Panc1 (cell line): Measurements from ENCODE around the gene EWSR1. TPM values are rescaled to one million over a fixed set of nuclear protein-coding genes. Genes with fewer than 3 reads are reported as not detected.
A peak's percentile ranks its signal among the peaks of the same experiment; 100 is the strongest.

Experiments
- ATAC-seq: fragments of 200-7000 bp; cut with Tn5 transposase; 2 replicates; pipeline ENCODE4 v1.9.1; 2020; ENCODE audit warnings: mild to moderate bottlenecking, moderate library complexity
- BruUV-seq: library from RNA; stranded (reverse); fragments of 400-500 nt; replicated peaks from 2 replicates; lab custom pipeline; 2021; lab: Mats Ljungman, UMichigan
- CTCF ChIA-PET: fragments of 300-600 bp; sonication (Branson Sonifier 250); formaldehyde crosslinking; loops from one replicate; lab custom pipeline; 2022; ENCODE audit warnings: antibody characterized with exemption; lab: Charles Lee
- POLR2A ChIA-PET: fragments of 300-600 bp; sonication (Branson Sonifier 250); formaldehyde crosslinking; loops from one replicate; lab custom pipeline; 2022; ENCODE audit warnings: antibody characterized with exemption; lab: Charles Lee
- DNase-seq: peaks from one replicate; pipeline ENCODE4 v3.0.0-alpha.2; 2010; ENCODE audit warnings: low read depth, low spot score
- H3K27ac ChIP-seq: 2 replicates; pipeline ENCODE4 v1.5.1; 2011; ENCODE audit warnings: mild to moderate bottlenecking, low read length, inconsistent platforms
- H3K27me3 ChIP-seq: fragments of 200-500 bp; sonication (Bioruptor generic); 2 replicates; pipeline ENCODE4 v1.6.0; 2014; ENCODE audit warnings: low read length, inconsistent platforms; ENCODE audit not compliant: control insufficient read depth, insufficient read depth
- H3K36me3 ChIP-seq: fragments of 200-500 bp; sonication (Bioruptor generic); 2 replicates; pipeline ENCODE4 v1.5.1; 2014; ENCODE audit warnings: inconsistent platforms, mild to moderate bottlenecking, low read length, moderate library complexity; ENCODE audit not compliant: control insufficient read depth, insufficient read depth
- H3K4me1 ChIP-seq: 2 replicates; pipeline ENCODE4 v1.5.1; 2011; ENCODE audit warnings: inconsistent platforms, mild to moderate bottlenecking, low read length, moderate library complexity; ENCODE audit not compliant: control insufficient read depth, insufficient read depth
- H3K4me3 ChIP-seq, 2 experiments: 2 replicates each; pipeline ENCODE4 v1.5.1; 2011 to 2012; ENCODE audit warnings: low read depth in 2 of 2, low read length in 2 of 2, mild to moderate bottlenecking in 2 of 2, inconsistent platforms in 1 of 2, moderate library complexity in 1 of 2
- H3K9me3 ChIP-seq: fragments of 200-500 bp; sonication (Bioruptor generic); 2 replicates; pipeline ENCODE4 v1.5.1; 2014; ENCODE audit warnings: low read depth, mild to moderate bottlenecking, inconsistent platforms, low read length, moderate library complexity; ENCODE audit not compliant: control insufficient read depth, insufficient read depth
- CTCF ChIP-seq: fragments of 450-650 bp; IDR thresholded peaks from 2 replicates; pipeline ENCODE4 v1.5.1; 2017; ENCODE audit warnings: mild to moderate bottlenecking
- POLR2AphosphoS5 ChIP-seq: IDR thresholded peaks from 2 replicates; pipeline ENCODE4 v1.6.1; 2012; ENCODE audit warnings: mild to moderate bottlenecking, low read depth, low read length, moderate library complexity
- REST ChIP-seq, 2 experiments: IDR thresholded peaks; 2 replicates each; pipeline ENCODE4 v1.6.1; 2011 to 2012; ENCODE audit warnings: low read depth in 2 of 2, control low read depth in 1 of 2, low read length in 1 of 2, mild to moderate bottlenecking in 1 of 2, moderate library complexity in 1 of 2; ENCODE audit not compliant: insufficient read depth in 1 of 2
- SIN3A ChIP-seq: IDR thresholded peaks from 2 replicates; pipeline ENCODE4 v1.6.1; 2012; ENCODE audit warnings: low read depth, mild to moderate bottlenecking, low read length, moderate library complexity, borderline replicate concordance; ENCODE audit not compliant: insufficient read depth
- TCF7L2 ChIP-seq: IDR thresholded peaks from 2 replicates; pipeline ENCODE4 v1.6.1; 2011; ENCODE audit warnings: mild to moderate bottlenecking, low read depth, low read length, inconsistent platforms
- in situ Hi-C: cut with HindIII; loops from 2 replicates; pipeline ENCODE4 v1.10.0; 2016; ENCODE audit warnings: low sequenced_read_pairs, low pct_unique_long_range_greater_than_20kb
- intact Hi-C: fragments of 100-400 bp; cut with micrococcal nuclease; formaldehyde crosslinking; loops from one replicate; pipeline ENCODE4 v1.10.0; 2022; ENCODE audit not compliant: unreplicated experiment
- microRNA-seq: library from miRNA; unstranded; fragments of <30 nt; microRNA quantifications from one replicate; pipeline ENCODE4 v1.1.0, GENCODE V29; 2020; ENCODE audit not compliant: unreplicated experiment
- total RNA-seq: library from RNA; stranded (reverse); gene quantifications from one replicate; pipeline ENCODE4 v1.2.1, GENCODE V29; 2021; ENCODE audit not compliant: unreplicated experiment

EWSR1 gene
- total RNA-seq, 1 experiment from 2014 or later: 272 TPM

- CTCF ChIA-PET: no interaction called here
- BruUV-seq: no TSS peak
- no peak for TF ChIP-seq CTCF
- no peak for TF ChIP-seq TCF7L2
- TF ChIP-seq REST (IDR thresholded peaks at IDR 0.05; ENCODE audit: insufficient read depth in 1 of 2, low read depth in 2 of 2, low read length in 1 of 2): no peak
- TF ChIP-seq POLR2AphosphoS5: no peak
- no peak for TF ChIP-seq SIN3A
These were observed 80.0 kb downstream of the EWSR1 start for GRCh38 chr22:29348041-29348440.

GRCh38 chr22:29348956-29349355, 80.9 kb downstream of the EWSR1 start:
- DNase-seq (no peak), ATAC-seq (no peak)
- BruUV-seq: no TSS peak
- intact Hi-C loops: no loop called here
- H3K9me3 ChIP-seq: no peaks in the 10 kb centered on the region
- in situ Hi-C loops: no loop called here
- no peak overlapping the region for H3K4me3 ChIP-seq
- H3K27ac ChIP-seq: no peak overlapping the region
- CTCF ChIA-PET: no interaction called here
- TF ChIP-seq SIN3A: no peak
- TF ChIP-seq TCF7L2: no peak
- TF ChIP-seq POLR2AphosphoS5: no peak
- no peak for TF ChIP-seq CTCF
- TF ChIP-seq REST (IDR thresholded peaks at IDR 0.05; ENCODE audit: insufficient read depth in 1 of 2, low read depth in 2 of 2, low read length in 1 of 2): no peak
- H3K4me1 ChIP-seq: peaks cover 4% of the 10 kb centered on the region
- no peaks in the 10 kb centered on the region for H3K27me3 ChIP-seq
- peaks cover 7% of the 10 kb centered on the region for H3K36me3 ChIP-seq
- POLR2A ChIA-PET: no interaction called here

More at GRCh38 chr22:29348041-29348440, 80.0 kb downstream of the EWSR1 start:
- Histone ChIP-seq H3K9me3 (no peaks in the 10 kb centered on the region), H3K4me3 (no peak overlapping the region), H3K36me3 (peaks cover 7% of the 10 kb centered on the region), H3K27me3 (no peaks in the 10 kb centered on the region), H3K27ac (no peak overlapping the region), H3K4me1 (peaks cover 4% of the 10 kb centered on the region)
- DNase-seq (no peak), ATAC-seq (no peak)
- POLR2A ChIA-PET: no interaction called here
- intact Hi-C loops (no loop called here), in situ Hi-C loops (no loop called here)

Small RNA genes lying within 50 kb of the gene (microRNA-seq; reads per million reads assigned to microRNA genes)
- gene MIR3653: 68.3 reads per million, percentile 52 among the genes with 10 or more reads in this experiment

Other genes with a start within 250 kb of the EWSR1 start
- gene C22orf31, start 206.4 kb upstream of the EWSR1 start, total RNA-seq: not detected
- gene KREMEN1, start 195.2 kb upstream of the EWSR1 start, total RNA-seq: 2.2 TPM
- 1.1 TPM for gene EMID1, start 62.4 kb upstream of the EWSR1 start, total RNA-seq
- gene RHBDD3, start 287 bp upstream of the EWSR1 start, total RNA-seq: 49.6 TPM
- gene GAS2L1, start 38.4 kb downstream of the EWSR1 start, total RNA-seq: 68.8 TPM
- gene RASL10A, start 47.4 kb downstream of the EWSR1 start, total RNA-seq: 2.6 TPM
- 48.6 TPM for gene AP1B1, start 120.3 kb downstream of the EWSR1 start, total RNA-seq
- not detected for gene RFPL1, start 170.3 kb downstream of the EWSR1 start, total RNA-seq
- 0.08 TPM for gene NEFH, start 211.9 kb downstream of the EWSR1 start, total RNA-seq